SK-N-SH (cell line): ENCODE data around the gene PDCD11. TPM values are rescaled to one million over a fixed set of nuclear protein-coding genes. Genes with fewer than 3 reads are reported as not detected.
A peak's percentile ranks its signal among the peaks of the same experiment; 100 is the strongest.

Experiments used
- CTCF ChIA-PET: fragments of 300-600, 350-600 bp; formaldehyde crosslinking; extraction: SDS; loops from one replicate; lab custom pipeline; 2021; lab: Yijun Ruan, JAX
- POLR2A ChIA-PET: fragments of 350-600 bp; sonication (Branson Sonifier 250); formaldehyde crosslinking; extraction: SDS; loops from one replicate; lab custom pipeline; 2020; ENCODE audit warnings: antibody characterized with exemption, inconsistent platforms; lab: Yijun Ruan, JAX
- DNase-seq: peaks from one replicate; pipeline ENCODE4 v3.0.0; 2012
- H2AFZ ChIP-seq: fragments of 200-600 bp; sonication (generic); 2 replicates; pipeline ENCODE4 v1.8.1; 2016; ENCODE audit warnings: antibody characterized with exemption, mild to moderate bottlenecking, low read depth
- H3F3A ChIP-seq: fragments of 200-600 bp; sonication (generic); replicated peaks from 2 replicates; pipeline ENCODE3; 2016; ENCODE audit warnings: antibody characterized with exemption, mild to moderate bottlenecking; ENCODE audit not compliant: insufficient read depth
- H3K27ac ChIP-seq, 2 experiments: fragments of 200-500 bp in 1 of 2; fragments of 200-600 bp in 1 of 2; sonication (Bioruptor generic) in 1 of 2; sonication (generic), shearing (Covaris generic) in 1 of 2; 2 replicates each; pipeline versions ENCODE4 v1.5.1 to v1.6.1; 2014 to 2016; ENCODE audit warnings: low read depth in 2 of 2, inconsistent platforms in 1 of 2, low read length in 1 of 2, mild to moderate bottlenecking in 1 of 2, mixed read lengths in 1 of 2
- H3K27me3 ChIP-seq: fragments of 200-600 bp; sonication (generic), shearing (Covaris generic); 2 replicates; pipeline ENCODE4 v1.6.1; 2016; ENCODE audit warnings: mixed run types; ENCODE audit not compliant: insufficient read depth
- H3K36me3 ChIP-seq, 2 experiments: fragments of 200-500 bp in 1 of 2; fragments of 200-600 bp in 1 of 2; sonication (Bioruptor generic) in 1 of 2; sonication (generic) in 1 of 2; replicated peaks in 1 of 2; 2 replicates each; pipeline versions ENCODE3 to v1.5.1; 2014 to 2016; ENCODE audit warnings: low read length in 1 of 2, mild to moderate bottlenecking in 1 of 2; ENCODE audit not compliant: insufficient read depth in 2 of 2, control insufficient read depth in 1 of 2
- H3K4me1 ChIP-seq, 2 experiments: fragments of 200-500 bp in 1 of 2; fragments of 200-600 bp in 1 of 2; sonication (Bioruptor generic) in 1 of 2; sonication (generic), shearing (Covaris generic) in 1 of 2; 2 replicates each; pipeline versions ENCODE4 v1.5.1 to v1.6.1; 2014 to 2016; ENCODE audit warnings: low read depth in 1 of 2, low read length in 1 of 2, mixed run types in 1 of 2; ENCODE audit not compliant: insufficient read depth in 2 of 2, control insufficient read depth in 1 of 2
- H3K4me2 ChIP-seq: fragments of 200-600 bp; sonication (generic), shearing (Covaris generic); 2 replicates; pipeline ENCODE4 v1.6.1; 2017; ENCODE audit warnings: mixed run types
- H3K4me3 ChIP-seq, 2 experiments: fragments of 200-500 bp in 1 of 2; fragments of 200-600 bp in 1 of 2; sonication (Bioruptor generic) in 1 of 2; sonication (generic), shearing (Covaris generic) in 1 of 2; 2 replicates each; pipeline versions ENCODE4 v1.5.1 to v1.8.1; 2014 to 2016; ENCODE audit warnings: low read depth in 2 of 2, inconsistent platforms in 1 of 2, low read length in 1 of 2, mild to moderate bottlenecking in 1 of 2, mixed read lengths in 1 of 2, moderate library complexity in 1 of 2
- H3K79me2 ChIP-seq: fragments of 200-600 bp; sonication (generic); 2 replicates; pipeline ENCODE4 v1.8.1; 2017; ENCODE audit warnings: mild to moderate bottlenecking; ENCODE audit not compliant: insufficient read depth
- H3K9ac ChIP-seq: fragments of 200-600 bp; sonication (generic); 2 replicates; pipeline ENCODE4 v1.6.1; 2017; ENCODE audit warnings: mixed run types
- H3K9me2 ChIP-seq: fragments of 200-600 bp; sonication (generic); 2 replicates; pipeline ENCODE4 v1.6.1; 2017; ENCODE audit warnings: mixed run types
- H3K9me3 ChIP-seq: fragments of 200-600 bp; sonication (generic); 2 replicates; pipeline ENCODE4 v1.6.1; 2017; ENCODE audit warnings: mixed run types, mild to moderate bottlenecking, moderate library complexity
- H4K20me1 ChIP-seq: fragments of 200-600 bp; sonication (generic); 2 replicates; pipeline ENCODE4 v1.6.1; 2017; ENCODE audit warnings: mild to moderate bottlenecking, mixed run types; ENCODE audit not compliant: insufficient read depth
- CHD2 ChIP-seq: fragments of 150-350 bp; IDR thresholded peaks from 2 replicates; pipeline ENCODE4 v1.6.1; 2018; ENCODE audit warnings: low read length; ENCODE audit not compliant: partially characterized antibody
- ELF1 ChIP-seq: IDR thresholded peaks from 2 replicates; pipeline ENCODE4 v1.4.0; 2012
- EP300 ChIP-seq, 2 experiments: IDR thresholded peaks; 2 replicates each; pipeline versions ENCODE4 v1.4.0 to v1.6.1; 2012; ENCODE audit warnings: borderline replicate concordance in 1 of 2, low read depth in 1 of 2, low read length in 1 of 2
- EZH2phosphoT487 ChIP-seq: fragments of 200-600 bp; sonication (generic); IDR thresholded peaks from 2 replicates; pipeline ENCODE4 v1.6.1; 2017; ENCODE audit warnings: low read depth, mixed run types, mild to moderate bottlenecking, antibody characterized with exemption, moderate library complexity, borderline replicate concordance
- FOSL2 ChIP-seq: IDR thresholded peaks from 2 replicates; pipeline ENCODE4 v1.4.0; 2012; ENCODE audit warnings: low read depth, mild to moderate bottlenecking, moderate library complexity, borderline replicate concordance
- FOXM1 ChIP-seq: IDR thresholded peaks from 2 replicates; pipeline ENCODE4 v1.4.0; 2012; ENCODE audit warnings: low read depth, mild to moderate bottlenecking
- GABPA ChIP-seq: IDR thresholded peaks from 2 replicates; pipeline ENCODE4 v1.4.0; 2012; ENCODE audit warnings: low read depth, mild to moderate bottlenecking
- IRF3 ChIP-seq: fragments of 150-350 bp; IDR thresholded peaks from 2 replicates; pipeline ENCODE4 v1.6.1; 2016; ENCODE audit warnings: mild to moderate bottlenecking, low read depth, low read length
- MAX ChIP-seq: IDR thresholded peaks from 2 replicates; pipeline ENCODE4 v1.4.0; 2012; ENCODE audit warnings: low read depth
- MXI1 ChIP-seq: IDR thresholded peaks from 2 replicates; pipeline ENCODE4 v1.6.1; 2012; ENCODE audit warnings: mild to moderate bottlenecking, low read depth, low read length, improper control_type of control experiment
- NRF1 ChIP-seq: IDR thresholded peaks from 2 replicates; pipeline ENCODE4 v1.6.1; 2012; ENCODE audit warnings: low read depth, mild to moderate bottlenecking, low read length
- POLR2AphosphoS5 ChIP-seq: IDR thresholded peaks from 2 replicates; pipeline ENCODE4 v1.6.1; 2012; ENCODE audit warnings: low read depth, low read length
- RAD21 ChIP-seq: IDR thresholded peaks from 2 replicates; pipeline ENCODE4 v1.6.1; 2012; ENCODE audit warnings: mild to moderate bottlenecking, low read length
- RFX5 ChIP-seq: IDR thresholded peaks from 2 replicates; pipeline ENCODE4 v1.6.1; 2012; ENCODE audit warnings: mild to moderate bottlenecking, improper control_type of control experiment, low read length
- RXRA ChIP-seq: IDR thresholded peaks from 2 replicates; pipeline ENCODE4 v1.4.0; 2012; ENCODE audit warnings: low read depth, mild to moderate bottlenecking, borderline replicate concordance
- SIN3A ChIP-seq: IDR thresholded peaks from 2 replicates; pipeline ENCODE4 v1.6.1; 2012; ENCODE audit warnings: low read depth, mild to moderate bottlenecking, low read length, moderate library complexity, borderline replicate concordance
- TAF1 ChIP-seq: IDR thresholded peaks from 2 replicates; pipeline ENCODE4 v1.6.1; 2012; ENCODE audit warnings: low read depth, mild to moderate bottlenecking, low read length, moderate library complexity, borderline replicate concordance
- USF2 ChIP-seq: fragments of 150-350 bp; IDR thresholded peaks from 2 replicates; pipeline ENCODE4 v1.6.1; 2017; ENCODE audit warnings: antibody characterized with exemption, low read length, low read depth, borderline replicate concordance
- WGBS: methylation state at CpG from one replicate; pipeline ENCODE4 v1.1.6; 2017; ENCODE audit warnings: low lambda C conversion rate; 5-methylcytosine and 5-hydroxymethylcytosine counted together
- polyA plus RNA-seq, 3 experiments: library from polyadenylated mRNA; depleted of rRNA; stranded (reverse); fragments of >200 nt; gene quantifications; 2 replicates each; pipeline ENCODE4 v1.2.3, GENCODE V29; 2012
- TF ChIP-seq, protein P1 (sequence below): IDR thresholded peaks from 2 replicates; pipeline ENCODE4 v1.4.0; 2012; ENCODE audit warnings: low read depth, borderline replicate concordance
- TF ChIP-seq, protein P2 (sequence below): fragments of 200-600 bp; sonication (generic); IDR thresholded peaks from 2 replicates; pipeline ENCODE4 v1.6.1; 2017; ENCODE audit warnings: antibody characterized with exemption, mild to moderate bottlenecking, moderate library complexity

The PDCD11 gene
- polyA plus RNA-seq, 1 of the 3 experiments (the other 2 are of a cell fraction): 29.8 TPM

DNA sequence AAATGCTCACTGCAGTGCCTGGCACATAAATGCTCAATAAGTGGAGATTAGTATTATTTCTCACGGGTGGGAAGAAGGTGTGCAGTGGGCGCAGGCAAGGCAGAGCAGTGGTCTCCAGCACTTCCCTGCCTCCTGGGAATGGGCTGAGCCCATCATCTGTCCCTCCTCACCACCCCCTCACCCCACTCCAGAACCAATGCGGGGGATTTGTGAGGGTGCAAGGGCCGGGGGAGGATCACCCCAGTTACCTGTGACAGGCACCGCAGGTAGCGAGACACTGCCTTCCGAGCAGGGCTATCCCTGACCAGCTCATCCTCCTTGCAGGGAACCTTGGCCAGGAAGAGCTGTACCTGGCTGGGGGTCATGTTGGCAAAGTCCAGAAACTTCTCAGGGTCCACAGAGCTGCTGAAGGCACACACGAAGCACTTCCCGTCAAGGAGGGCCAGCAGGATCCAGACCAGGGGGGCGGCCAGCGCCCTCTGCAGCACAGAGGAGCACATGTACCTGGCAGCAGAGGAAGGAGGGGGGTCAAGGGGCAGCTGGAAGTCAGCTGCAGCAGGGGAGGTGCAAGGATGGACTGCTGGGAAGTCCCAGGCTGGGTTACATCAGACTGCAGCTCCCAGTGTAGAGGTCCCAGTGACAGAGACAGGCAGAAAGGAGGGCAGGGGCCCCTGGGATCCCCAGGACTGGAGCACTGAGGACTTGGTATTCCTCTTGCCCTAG, 79.8 kb downstream of the PDCD11 start:
- Histone ChIP-seq H4K20me1 (no peaks in the 10 kb centered on the region), H2AFZ (no peak overlapping the region), H3K4me3 (no peak overlapping the region), H3K4me1 (peaks cover 0 to 9% of the 10 kb centered on the region in 2 experiments; a peak in 1 of 4 replicates), H3K79me2 (no peaks in the 10 kb centered on the region), H3K9me3 (no peaks in the 10 kb centered on the region), H3K9me2 (no peaks in the 10 kb centered on the region), H3K27me3 (no peaks in the 10 kb centered on the region), H3K9ac (no peak overlapping the region), H3K27ac (no peak overlapping the region), H3K36me3 (no peaks in the 10 kb centered on the region), H3K4me2 (no peak overlapping the region), H3F3A (no peaks in the 10 kb centered on the region)
- ChIA-PET POLR2A (no interaction called here), CTCF (interaction anchor here (1.0 to 4.0 kb wide), 9 partner anchors 9 to 142 kb away, joined by 3 to 34 read pairs (median 4); partner anchors contain the start of gene CALHM2)
- TF ChIP-seq SIN3A (no peak), EP300 (IDR thresholded peaks at IDR 0.05; ENCODE audit: borderline replicate concordance in 1 of 2, low read depth in 1 of 2, low read length in 1 of 2) (no peak), USF2 (no peak), TAF1 (no peak)
- TF ChIP-seq, protein P1, sequence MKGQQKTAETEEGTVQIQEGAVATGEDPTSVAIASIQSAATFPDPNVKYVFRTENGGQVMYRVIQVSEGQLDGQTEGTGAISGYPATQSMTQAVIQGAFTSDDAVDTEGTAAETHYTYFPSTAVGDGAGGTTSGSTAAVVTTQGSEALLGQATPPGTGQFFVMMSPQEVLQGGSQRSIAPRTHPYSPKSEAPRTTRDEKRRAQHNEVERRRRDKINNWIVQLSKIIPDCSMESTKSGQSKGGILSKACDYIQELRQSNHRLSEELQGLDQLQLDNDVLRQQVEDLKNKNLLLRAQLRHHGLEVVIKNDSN: no peak
- TF ChIP-seq, protein P2, sequence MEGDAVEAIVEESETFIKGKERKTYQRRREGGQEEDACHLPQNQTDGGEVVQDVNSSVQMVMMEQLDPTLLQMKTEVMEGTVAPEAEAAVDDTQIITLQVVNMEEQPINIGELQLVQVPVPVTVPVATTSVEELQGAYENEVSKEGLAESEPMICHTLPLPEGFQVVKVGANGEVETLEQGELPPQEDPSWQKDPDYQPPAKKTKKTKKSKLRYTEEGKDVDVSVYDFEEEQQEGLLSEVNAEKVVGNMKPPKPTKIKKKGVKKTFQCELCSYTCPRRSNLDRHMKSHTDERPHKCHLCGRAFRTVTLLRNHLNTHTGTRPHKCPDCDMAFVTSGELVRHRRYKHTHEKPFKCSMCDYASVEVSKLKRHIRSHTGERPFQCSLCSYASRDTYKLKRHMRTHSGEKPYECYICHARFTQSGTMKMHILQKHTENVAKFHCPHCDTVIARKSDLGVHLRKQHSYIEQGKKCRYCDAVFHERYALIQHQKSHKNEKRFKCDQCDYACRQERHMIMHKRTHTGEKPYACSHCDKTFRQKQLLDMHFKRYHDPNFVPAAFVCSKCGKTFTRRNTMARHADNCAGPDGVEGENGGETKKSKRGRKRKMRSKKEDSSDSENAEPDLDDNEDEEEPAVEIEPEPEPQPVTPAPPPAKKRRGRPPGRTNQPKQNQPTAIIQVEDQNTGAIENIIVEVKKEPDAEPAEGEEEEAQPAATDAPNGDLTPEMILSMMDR: peak; percentile 30
- peak; percentile 70 for DNase-seq
- 86% methylated on average over 11 of the region's 11 CpGs for WGBS

DNA sequence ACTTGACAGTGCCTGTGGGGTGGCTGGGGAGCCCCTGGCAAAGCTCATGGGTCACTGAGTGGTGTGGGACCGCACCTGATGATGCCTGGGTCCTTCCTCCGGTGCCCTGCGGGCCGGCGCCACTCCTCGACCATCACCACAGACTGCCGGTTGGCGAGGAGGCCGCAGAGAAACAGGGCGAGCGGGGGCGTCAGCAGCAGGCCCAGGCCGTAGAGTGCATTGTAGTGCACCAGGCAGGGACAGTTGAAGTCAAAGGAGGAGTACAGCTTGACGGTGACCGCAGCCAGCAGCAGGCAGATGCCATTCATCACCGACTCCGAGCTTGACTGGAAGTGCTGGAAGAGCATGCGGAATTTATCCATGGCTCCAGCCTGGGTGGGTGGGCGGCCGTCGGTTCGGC, 82.2 kb downstream of the PDCD11 start:
- H3K79me2 ChIP-seq: no peaks in the 10 kb centered on the region
- no peaks in the 10 kb centered on the region for H3K9me3 ChIP-seq
- no peaks in the 10 kb centered on the region for H3K27me3 ChIP-seq
- no peak overlapping the region for H3K27ac ChIP-seq
- no peaks in the 10 kb centered on the region for H3K9me2 ChIP-seq
- H3F3A ChIP-seq: peaks cover 9% of the 10 kb centered on the region
- TF ChIP-seq MXI1: no peak
- no peak for TF ChIP-seq RAD21
- TF ChIP-seq CHD2: no peak
- no peak for TF ChIP-seq RXRA
- no peak for TF ChIP-seq GABPA
- no peak for TF ChIP-seq POLR2AphosphoS5
- TF ChIP-seq ELF1: no peak
- no peak for TF ChIP-seq EP300 (IDR thresholded peaks at IDR 0.05; ENCODE audit: borderline replicate concordance in 1 of 2, low read depth in 1 of 2, low read length in 1 of 2)
- no peak for TF ChIP-seq FOSL2
- no peak for TF ChIP-seq SIN3A
- no peak for TF ChIP-seq EZH2phosphoT487
- TF ChIP-seq TAF1: no peak
- TF ChIP-seq IRF3: no peak
- no peak for TF ChIP-seq MAX
- TF ChIP-seq RFX5: no peak
- no peak for TF ChIP-seq USF2
- TF ChIP-seq FOXM1: no peak
- no peak for TF ChIP-seq NRF1
- H3K9ac ChIP-seq: no peak overlapping the region
- H3K36me3 ChIP-seq: no peaks in the 10 kb centered on the region
- H3K4me2 ChIP-seq: no peak overlapping the region
- H2AFZ ChIP-seq: no peak overlapping the region
- no peak for DNase-seq
- peaks cover 0 to 11% of the 10 kb centered on the region in 2 experiments; a peak in 1 of 4 replicates for H3K4me1 ChIP-seq
- WGBS: 91% methylated on average over 17 of the region's 22 CpGs
- H4K20me1 ChIP-seq: no peaks in the 10 kb centered on the region
- no peak overlapping the region for H3K4me3 ChIP-seq
- ChIA-PET CTCF (interaction anchor here (1.4 to 1.6 kb wide), 3 partner anchors 27 to 99 kb away, joined by 3 to 7 read pairs (median 4); no protein-coding TSS in a partner anchor), POLR2A (no interaction called here)
